ENCODE measurements around the gene SH3BP1. TPM values are rescaled to one million over a fixed set of nuclear protein-coding genes. Genes with fewer than 3 reads are reported as not detected.

Gene SH3BP1
- total and polyA plus RNA-seq, 2 of the 8 experiments (the other 6 are each of a cell fraction or from before 2014, with no cell fraction given): 23.9 to 40.3 TPM

DNA sequence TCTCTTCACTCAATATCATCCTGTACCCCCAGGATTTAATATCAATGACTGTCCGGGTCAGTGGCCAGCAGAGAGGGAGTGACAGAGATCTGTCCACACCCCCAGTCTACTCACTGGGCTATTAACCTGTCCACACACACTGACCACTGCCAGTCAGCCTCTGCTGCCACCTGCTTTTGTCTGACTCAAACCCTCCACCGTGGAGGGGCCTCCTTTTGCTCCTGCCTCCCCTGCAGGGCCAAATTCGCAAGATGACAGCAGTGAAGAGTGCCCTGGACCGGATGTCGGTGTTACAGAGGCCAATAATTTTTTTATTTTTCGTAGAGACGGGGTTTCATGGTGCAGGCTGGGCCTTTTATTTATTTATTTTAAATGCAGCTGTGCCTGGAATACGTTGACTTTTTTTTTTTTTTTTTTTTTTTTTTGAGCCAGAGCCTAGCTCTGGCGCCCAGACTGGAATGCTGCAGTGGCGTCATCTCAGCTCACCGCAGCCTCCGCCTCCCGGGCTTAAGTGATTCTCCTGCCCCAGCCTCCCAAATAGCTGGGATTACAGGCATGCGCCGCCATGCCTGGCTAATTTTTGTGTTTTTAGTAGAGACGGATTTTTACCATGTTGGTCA lies 24.2 kb downstream of the SH3BP1 start (continued):
- no peak for TF ChIP-seq RNF2 (IDR thresholded peaks at IDR 0.05; ENCODE audit: borderline replicate concordance, low read depth, low read length, missing control alignments, poor library complexity, severe bottlenecking)

Data from H1 (cell line).